HepG2 (cell line): ENCODE data around the gene NOL4L. TPM values are rescaled to one million over a fixed set of nuclear protein-coding genes. Genes with fewer than 3 reads are reported as not detected.

ENCODE experiments used
- CCAR2 ChIP-seq: fragments of 200-400 bp; formaldehyde crosslinking; optimal IDR thresholded peaks from 2 replicates; pipeline ENCODE3; 2018; ENCODE audit warnings: low read depth, mild to moderate bottlenecking, low read length, moderate library complexity
- CREB1 ChIP-seq, 2 experiments: fragments of 450-650 bp in 1 of 2; IDR thresholded peaks; 2 replicates each; pipeline ENCODE4 v1.6.1; 2016 to 2017; ENCODE audit warnings: control low read depth in 1 of 2, mild to moderate bottlenecking in 1 of 2, missing compliant biosample characterization in 1 of 2, missing genetic modification characterization in 1 of 2
- CTCF ChIP-seq: sonication (generic); formaldehyde crosslinking; IDR thresholded peaks from 2 replicates; pipeline ENCODE4 v1.5.0; 2020; ENCODE audit warnings: mild to moderate bottlenecking, missing genetic modification reagents, moderate library complexity
- ELF1 ChIP-seq: sonication (generic); formaldehyde crosslinking; IDR thresholded peaks from 2 replicates; pipeline ENCODE4 v1.4.0; 2020; ENCODE audit warnings: missing genetic modification reagents
- FOXC1 ChIP-seq: sonication (generic); formaldehyde crosslinking; IDR thresholded peaks from 2 replicates; pipeline ENCODE4 v1.8.0; 2022; ENCODE audit warnings: mild to moderate bottlenecking, missing genetic modification reagents, borderline replicate concordance
- KLF11 ChIP-seq: IDR thresholded peaks from 2 replicates; pipeline ENCODE4 v1.6.1; 2016; ENCODE audit warnings: missing compliant biosample characterization
- MAFK ChIP-seq, 2 experiments: IDR thresholded peaks in 1 of 2; conservative IDR thresholded peaks in 1 of 2; 2 replicates each; pipeline ENCODE4 v1.6.1; 2011; ENCODE audit warnings: improper control_type of control experiment in 2 of 2, low read length in 2 of 2
- NCOA2 ChIP-seq: sonication (generic); formaldehyde crosslinking; IDR thresholded peaks from 2 replicates; pipeline ENCODE4 v1.8.0; 2022; ENCODE audit warnings: inconsistent platforms
- PAF1 ChIP-seq: IDR thresholded peaks from 2 replicates; pipeline ENCODE4 v1.6.1; 2016; ENCODE audit warnings: missing genetic modification reagents, missing compliant biosample characterization
- PBX2 ChIP-seq: IDR thresholded peaks from 2 replicates; pipeline ENCODE4 v1.6.1; 2016; ENCODE audit warnings: control low read depth
- PRMT3 ChIP-seq: sonication (generic); formaldehyde crosslinking; IDR thresholded peaks from 2 replicates; pipeline ENCODE4 v1.8.1; 2022; ENCODE audit warnings: low read depth, mild to moderate bottlenecking, moderate library complexity, missing genetic modification reagents, borderline replicate concordance
- SOX13 ChIP-seq, 3 experiments: fragments of 450-650 bp in 1 of 3; sonication (generic) in 1 of 3; formaldehyde crosslinking in 1 of 3; IDR thresholded peaks in 2 of 3; conservative IDR thresholded peaks in 1 of 3; 2 replicates each; pipeline versions ENCODE4 v1.5.0 to v1.6.1; 2016 to 2020; ENCODE audit warnings: antibody characterized with exemption in 1 of 3, mild to moderate bottlenecking in 1 of 3, missing compliant biosample characterization in 1 of 3, missing genetic modification reagents in 1 of 3, moderate library complexity in 1 of 3
- TARDBP ChIP-seq: sonication (generic); formaldehyde crosslinking; IDR thresholded peaks from 2 replicates; pipeline ENCODE4 v1.8.0; 2022; ENCODE audit warnings: mild to moderate bottlenecking, missing genetic modification reagents
- TBX2 ChIP-seq: sonication (generic); formaldehyde crosslinking; IDR thresholded peaks from 2 replicates; pipeline ENCODE4 v1.5.0; 2020; ENCODE audit warnings: missing genetic modification reagents, mild to moderate bottlenecking, borderline replicate concordance
- TFDP1 ChIP-seq: IDR thresholded peaks from 2 replicates; pipeline ENCODE4 v1.6.1; 2016; ENCODE audit warnings: missing compliant biosample characterization, missing genetic modification reagents, borderline replicate concordance
- ZNF292 ChIP-seq: sonication (generic); formaldehyde crosslinking; IDR thresholded peaks from 2 replicates; pipeline ENCODE4 v1.8.1; 2022; ENCODE audit warnings: mild to moderate bottlenecking, low read depth, missing genetic modification reagents, borderline replicate concordance
- ZNF574 ChIP-seq: sonication (generic); formaldehyde crosslinking; IDR thresholded peaks from 2 replicates; pipeline ENCODE4 v1.4.0; 2020; ENCODE audit warnings: missing genetic modification reagents
- ZNF580 ChIP-seq: IDR thresholded peaks from 2 replicates; pipeline ENCODE4 v1.6.1; 2016; ENCODE audit warnings: low read depth, borderline replicate concordance
- ZNF670 ChIP-seq: sonication (generic); formaldehyde crosslinking; IDR thresholded peaks from 2 replicates; pipeline ENCODE4 v1.8.0; 2022; ENCODE audit warnings: mild to moderate bottlenecking, missing genetic modification reagents, borderline replicate concordance
- ZNF737 ChIP-seq: sonication (generic); formaldehyde crosslinking; IDR thresholded peaks from 2 replicates; pipeline ENCODE4 v1.5.0; 2020; ENCODE audit warnings: missing genetic modification reagents, mild to moderate bottlenecking, borderline replicate concordance
- ZNF780A ChIP-seq: sonication (generic); formaldehyde crosslinking; IDR thresholded peaks from 2 replicates; pipeline ENCODE4 v1.8.0; 2022; ENCODE audit warnings: mild to moderate bottlenecking, missing genetic modification reagents, moderate library complexity
- ZSCAN22 ChIP-seq: sonication (generic); formaldehyde crosslinking; IDR thresholded peaks from 2 replicates; pipeline ENCODE4 v1.4.0; 2020; ENCODE audit warnings: mild to moderate bottlenecking, missing genetic modification reagents
- polyA plus RNA-seq, 8 experiments: library from polyadenylated mRNA; depleted of rRNA in 3 of 8; stranded (reverse) in 7 of 8; unstranded in 1 of 8; fragments of >200 nt; fragmentation: Illumina TruSeq in 4 of 8; extraction: Trizol in 4 of 8; gene quantifications; 2 replicates each; pipeline versions ENCODE4 v1.2.1 to v1.2.3, GENCODE V29; 2011 to 2016; ENCODE audit warnings: low read depth in 4 of 8, missing spikeins in 1 of 8, mixed read lengths in 1 of 8; ENCODE audit not compliant: insufficient read depth in 1 of 8
- total RNA-seq, 5 experiments: library from RNA; depleted of rRNA; stranded (reverse); fragments of >200 nt; fragmentation: Illumina TruSeq; extraction: Trizol; gene quantifications; 2 replicates each; pipeline ENCODE4 v1.2.3, GENCODE V29; 2016; ENCODE audit warnings: low read depth in 1 of 5

The NOL4L gene
- total and polyA plus RNA-seq, 2 of the 13 experiments (the other 11 are each of a cell fraction or from before 2014, with no cell fraction given), result 16.6 to 35.4 TPM

GRCh38 chr20:32509639-32510066 lies 75.5 kb downstream of the NOL4L start (continued):
- TF ChIP-seq ZNF574 (peak; percentile 58), TFDP1 (CRISPR knock-in tag) (0 out of 2 replicates have a peak, but pooled peaks have one; percentile 55), MAFK (conservative IDR thresholded peaks at IDR 0.05 in 1 of 2, IDR thresholded peaks at IDR 0.05 in 1 of 2; ENCODE audit: low read length in 2 of 2) (no peak), PRMT3 (CRISPR knock-in tag) (no peak), TBX2 (CRISPR knock-in tag) (peak; percentile 88), ZSCAN22 (no peak), KLF11 (CRISPR knock-in tag) (peak; percentile 57; the same call in 1 of the 2 replicates), ZNF780A (CRISPR knock-in tag) (0 out of 2 replicates have a peak, but pooled peaks have one; percentile 22), SOX13 (IDR thresholded peaks at IDR 0.05) (no peak), SOX13 (CRISPR knock-in tag; conservative IDR thresholded peaks at IDR 0.05 in 1 of 2, IDR thresholded peaks at IDR 0.05 in 1 of 2) (peak in 1 of 2 experiments; percentile 88; a peak in 2 of 4 replicates), PBX2 (CRISPR knock-in tag) (no peak), PAF1 (CRISPR knock-in tag) (no peak), NCOA2 (CRISPR knock-in tag) (0 out of 2 replicates have a peak, but pooled peaks have one; percentile 33), CCAR2 (no peak), CREB1 (IDR thresholded peaks at IDR 0.05) (no peak), CREB1 (CRISPR knock-in tag; IDR thresholded peaks at IDR 0.05) (no peak), ZNF580 (peak; percentile 62; the same call in 1 of the 2 replicates), ZNF670 (CRISPR knock-in tag) (0 out of 2 replicates have a peak, but pooled peaks have one; percentile 43), ELF1 (CRISPR knock-in tag) (peak; percentile 70), ZNF737 (CRISPR knock-in tag) (no peak; the same call in 1 of the 2 replicates), ZNF292 (CRISPR knock-in tag) (0 out of 2 replicates have a peak, but pooled peaks have one; percentile 1), CTCF (CRISPR knock-in tag) (peak; percentile 86), TARDBP (peak; percentile 82; the same call in 1 of the 2 replicates), FOXC1 (CRISPR knock-in tag) (no peak)
